SHP77 treated with DMSO at 0.1 percent for 48 hours (cell line): ENCODE data around the gene RFX5.

Experiments
- DNase-seq: peaks from one replicate; lab custom pipeline; 2025; lab: John Stamatoyannopoulos, UW

The RFX5 gene

DNA sequence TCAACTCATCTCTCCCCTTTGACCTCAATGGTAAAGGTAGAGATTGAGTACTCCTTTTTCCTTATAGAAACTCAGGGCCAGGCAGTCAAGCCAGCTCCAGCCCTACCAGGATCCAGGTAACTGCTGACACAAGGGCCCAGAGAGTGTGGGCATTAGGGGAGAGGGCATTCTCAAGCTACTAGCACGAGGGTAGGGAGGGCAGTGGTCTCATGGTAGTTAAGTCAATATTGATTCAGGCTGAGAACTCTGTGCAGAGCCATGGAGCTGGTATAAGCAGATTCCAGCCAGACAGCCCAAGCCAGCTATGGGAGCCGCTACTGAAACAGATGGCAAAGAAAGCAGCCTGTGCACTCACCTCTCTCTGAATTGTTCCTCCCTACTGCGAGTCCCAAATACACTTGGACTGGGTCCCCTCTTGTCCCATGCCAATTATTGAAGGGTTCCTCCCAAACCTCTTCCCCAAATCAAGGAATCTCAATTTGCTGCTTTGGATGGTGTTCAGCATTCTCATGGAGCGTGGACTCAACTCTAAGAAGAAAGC, 22.6 kb downstream of the RFX5 start:
- DNase-seq = no peak

DNA sequence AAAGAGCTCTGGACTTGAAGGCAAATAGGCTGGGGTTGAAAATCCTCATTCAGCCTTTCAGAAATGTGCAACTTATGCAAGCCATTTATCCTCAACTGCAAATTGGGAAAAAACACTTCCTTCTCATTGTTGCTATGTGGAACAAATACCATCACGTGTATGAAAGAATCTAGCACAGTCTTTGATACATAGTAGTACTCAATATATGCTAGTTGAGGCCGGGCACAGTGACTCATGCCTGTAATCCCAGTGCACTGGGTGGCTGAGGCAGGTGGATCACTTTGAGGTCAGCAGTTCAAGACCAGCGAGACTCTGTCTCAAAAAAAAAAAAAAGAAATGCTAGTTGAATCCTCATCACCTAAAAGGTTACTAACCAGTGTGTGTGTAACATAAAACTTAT, 28.1 kb downstream of the RFX5 start:
- no peak for DNase-seq

DNA sequence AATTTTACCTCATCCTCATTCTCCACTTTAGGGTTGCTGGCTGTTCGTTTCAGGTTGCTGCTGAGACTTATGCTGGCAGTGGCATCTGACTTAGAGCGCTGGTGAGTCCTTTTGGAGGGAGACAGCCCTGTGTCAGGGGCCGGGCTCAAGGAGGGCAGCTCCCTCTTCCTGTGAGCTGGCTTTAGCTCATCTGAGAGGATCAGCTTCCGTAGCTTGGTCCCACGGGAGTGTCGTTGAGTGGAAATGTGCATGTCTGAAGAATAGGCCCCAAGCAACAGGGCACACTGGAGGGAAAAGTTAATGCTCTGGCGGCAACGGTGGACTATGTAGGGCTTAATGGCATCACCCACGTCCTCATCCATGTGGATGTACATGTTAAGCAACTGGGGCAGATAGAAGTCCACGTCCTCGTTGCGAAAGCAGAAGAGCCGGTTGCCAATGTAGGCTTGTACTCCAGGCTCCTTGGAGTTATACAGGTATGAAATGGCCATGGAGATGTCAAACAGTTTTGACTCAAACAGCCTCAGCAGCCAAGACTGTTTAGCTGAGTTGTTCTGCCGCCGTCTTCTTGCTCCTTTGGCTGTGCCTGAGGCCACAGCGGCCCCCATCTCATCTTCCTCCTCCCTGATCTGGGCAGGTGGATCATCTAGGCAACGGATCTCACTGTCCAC, 31.4 kb downstream of the RFX5 start:
- no peak for DNase-seq

DNA sequence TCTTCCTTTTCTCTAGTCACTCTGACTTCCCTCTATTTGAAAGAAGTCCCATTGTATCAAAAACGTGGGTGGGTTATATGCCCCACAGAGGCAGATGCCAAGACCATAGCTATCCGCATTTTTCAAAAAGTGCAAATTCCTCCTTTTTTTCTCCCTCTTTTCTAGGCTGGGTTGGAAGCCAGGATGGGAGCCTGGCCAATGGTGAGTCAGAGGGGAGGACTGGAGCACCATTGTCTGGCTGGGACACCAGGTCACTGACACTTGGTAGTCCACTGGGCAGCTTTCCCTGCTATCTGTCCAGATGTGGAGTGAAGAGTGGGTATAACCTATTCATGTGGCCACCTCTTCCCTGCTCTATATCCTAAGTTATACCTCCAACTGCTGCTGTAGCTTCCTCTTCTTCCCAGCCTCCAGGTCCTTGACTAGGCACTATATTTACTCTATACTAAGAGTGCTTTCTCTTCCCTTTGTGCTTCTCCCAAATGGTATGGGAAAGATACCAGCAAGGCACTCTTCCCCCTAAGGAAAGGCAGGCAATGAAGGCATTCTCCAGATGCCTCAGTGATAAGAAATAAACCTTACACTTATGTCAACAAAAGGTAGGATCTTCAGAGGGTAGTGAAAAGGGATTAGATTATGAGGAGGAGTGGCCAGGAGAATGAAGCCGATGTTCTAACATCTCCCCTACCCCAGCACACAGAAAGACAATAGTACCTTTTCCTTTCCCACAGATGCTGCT, 32.7 kb downstream of the RFX5 start:
- no peak for DNase-seq

DNA sequence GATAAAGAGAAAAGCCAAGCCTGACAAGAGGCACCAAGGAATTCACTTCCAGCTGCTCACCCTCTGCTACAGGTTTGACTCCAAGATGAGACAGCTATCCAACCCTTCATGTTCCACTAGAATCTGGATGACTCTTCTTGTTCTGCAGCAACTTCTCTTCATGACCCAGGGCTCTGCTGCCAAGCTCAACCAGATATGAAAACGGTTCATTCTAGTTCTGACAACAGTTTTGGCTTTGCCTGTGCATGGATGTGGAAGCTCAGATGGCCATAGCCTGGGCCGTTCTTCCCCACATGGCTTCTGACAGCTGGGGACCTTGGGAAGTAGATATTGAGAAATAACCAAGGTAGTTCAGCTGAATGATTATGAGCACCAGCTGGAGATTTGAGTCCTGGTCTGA, 33.6 kb downstream of the RFX5 start:
- DNase-seq = no peak

DNA sequence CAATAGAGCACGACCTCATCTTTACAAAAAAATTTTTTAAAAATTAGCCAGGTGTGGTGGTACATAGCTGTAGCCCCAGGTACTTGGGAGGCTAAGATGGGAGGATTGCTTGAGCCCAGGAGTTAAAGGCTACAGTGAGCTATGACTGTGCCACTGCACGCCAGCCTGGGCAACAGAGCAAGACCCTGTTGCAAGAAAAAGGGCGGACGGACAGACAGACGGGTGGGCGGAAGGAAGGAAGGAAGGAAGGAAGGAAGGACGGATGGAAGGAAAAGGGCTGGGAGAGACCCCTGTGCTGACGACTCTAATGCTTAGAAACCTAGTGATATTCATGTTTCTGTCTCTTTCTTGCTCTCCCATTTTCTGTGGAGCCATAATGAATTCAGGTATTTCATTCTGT, 34.2 kb downstream of the RFX5 start:
- DNase-seq = no peak

DNA sequence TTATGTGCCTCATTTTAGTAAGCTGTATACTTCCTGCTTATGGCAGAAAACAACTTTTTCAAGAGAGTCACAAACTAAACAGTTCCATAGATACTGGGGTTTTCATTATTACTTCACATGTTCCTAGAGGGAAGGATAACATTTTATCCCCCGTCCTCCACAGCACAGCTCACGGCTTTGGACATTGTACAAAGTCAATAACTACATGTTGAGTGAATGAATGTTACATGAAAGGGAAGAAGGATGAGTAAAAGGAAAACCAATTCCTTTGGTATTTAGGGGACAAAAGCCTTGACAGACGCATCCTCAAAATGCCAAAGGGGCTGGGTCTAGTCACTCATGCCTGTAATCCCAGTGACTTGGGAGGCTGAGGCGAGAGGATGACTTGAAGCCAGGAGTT, 34.6 kb downstream of the RFX5 start:
- DNase-seq = no peak

DNA sequence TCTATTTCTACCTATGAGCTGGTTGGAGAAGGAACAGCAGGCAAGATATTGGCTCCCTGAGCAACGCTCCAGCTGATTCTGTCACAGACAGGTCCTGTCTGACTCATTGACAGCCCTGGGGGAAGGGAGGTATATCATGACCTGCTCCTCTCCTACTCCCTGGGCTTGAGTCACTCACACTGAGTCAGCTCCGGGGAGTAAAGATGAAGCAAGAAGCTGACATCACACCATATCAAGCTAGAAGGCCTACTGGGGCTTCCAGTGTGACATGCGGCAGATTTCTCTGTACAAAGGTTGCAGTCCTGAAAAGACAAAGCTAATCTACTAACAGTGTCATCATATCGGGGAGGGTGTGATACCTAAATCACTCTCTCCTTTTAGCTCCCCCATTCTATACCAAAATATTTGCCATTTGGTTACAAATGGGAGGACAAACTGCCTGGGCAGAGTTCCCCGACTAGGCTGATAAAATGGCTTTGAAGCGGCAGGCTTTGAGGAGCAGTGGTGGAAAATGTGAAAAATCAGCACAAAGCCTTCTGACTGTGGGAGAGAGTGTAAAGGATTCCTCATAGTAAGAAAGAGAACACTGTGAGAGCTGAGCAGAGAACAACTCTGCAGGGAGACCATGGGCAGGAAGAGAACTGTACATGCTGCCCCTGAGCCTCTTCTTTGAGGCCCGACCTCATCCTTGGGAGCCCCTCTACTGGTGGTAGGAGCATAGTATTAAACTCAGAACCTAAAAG, 35.3 kb downstream of the RFX5 start:
- DNase-seq = no peak

DNA sequence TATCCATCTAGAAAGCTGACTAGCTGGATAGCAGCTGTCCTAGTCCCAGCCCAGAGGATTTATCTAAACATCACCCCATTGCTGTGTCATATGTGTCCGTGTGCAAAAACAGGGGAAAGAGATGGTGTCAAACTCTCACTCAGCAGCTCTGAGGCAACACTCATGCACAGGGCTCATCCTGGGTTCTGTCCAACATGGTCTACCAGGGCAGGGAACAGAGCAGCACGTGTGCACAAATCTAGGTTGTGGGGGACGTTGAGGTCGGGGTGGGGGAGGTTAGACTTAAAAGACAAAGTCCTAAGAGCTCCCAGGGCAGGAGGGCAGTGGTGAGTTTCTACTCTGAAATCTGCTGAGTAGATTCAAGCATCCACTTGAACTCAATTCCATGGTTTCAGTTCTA, 36.0 kb downstream of the RFX5 start:
- no peak for DNase-seq

DNA sequence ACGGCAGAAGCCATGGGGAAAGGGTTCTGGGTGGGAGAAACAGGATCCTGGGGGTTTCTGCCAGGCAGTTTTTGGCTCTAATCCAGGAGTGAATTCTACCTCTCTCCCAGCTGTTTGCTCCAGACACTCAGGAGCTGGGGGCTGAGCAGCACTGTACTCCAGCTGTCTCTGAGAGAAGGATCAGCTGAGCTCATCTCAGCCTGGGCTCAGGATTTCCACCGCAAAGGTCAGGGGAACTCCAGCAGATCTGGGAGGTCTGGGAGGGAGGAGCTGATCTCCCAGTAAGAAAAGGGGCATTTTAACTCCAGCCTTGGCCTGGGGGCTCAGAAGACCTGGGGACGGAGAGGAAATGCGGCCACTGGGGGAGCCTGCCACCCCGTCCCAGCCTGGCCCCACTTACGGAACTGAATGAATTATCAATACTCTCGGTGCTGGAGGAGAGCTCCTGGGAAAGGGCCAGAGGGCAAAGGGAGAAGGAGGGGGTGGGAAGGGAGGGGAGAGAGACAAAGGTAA, 37.2 kb downstream of the RFX5 start:
- DNase-seq = no peak

DNA sequence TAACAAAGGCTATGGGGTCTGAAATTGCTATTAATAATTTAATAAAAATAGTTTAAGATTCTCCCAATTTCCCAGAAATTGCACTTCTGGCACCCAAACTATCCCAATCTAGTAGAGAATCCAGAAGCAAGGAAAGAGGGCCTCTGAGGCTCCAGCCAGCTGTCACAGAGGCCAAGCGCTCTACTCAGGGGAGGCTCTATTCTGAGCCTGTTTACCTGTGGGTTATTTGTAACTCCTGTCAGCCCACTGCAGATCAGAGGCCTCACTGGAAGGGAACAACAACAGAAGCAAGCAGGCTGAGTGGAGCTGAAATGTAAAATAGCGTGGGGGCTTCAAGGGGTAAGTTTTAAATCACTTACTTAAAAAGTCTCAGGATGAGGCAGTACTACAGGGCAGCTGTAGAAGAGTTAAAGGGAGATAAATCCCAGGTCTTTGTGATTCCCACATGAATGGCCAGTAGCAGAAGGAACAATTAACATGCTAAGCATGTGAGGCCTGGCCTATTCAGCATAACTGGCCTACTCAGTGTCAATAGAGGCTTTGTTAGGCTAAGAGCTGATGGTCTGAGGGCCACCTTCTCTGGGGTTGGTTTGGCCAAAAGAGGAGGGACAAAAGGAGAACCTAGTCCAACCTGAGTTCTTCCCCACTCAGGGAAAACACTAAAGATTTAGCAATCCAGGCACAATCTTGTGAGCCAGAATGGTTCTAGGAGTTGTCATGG, 52.1 kb downstream of the RFX5 start:
- no peak for DNase-seq

DNA sequence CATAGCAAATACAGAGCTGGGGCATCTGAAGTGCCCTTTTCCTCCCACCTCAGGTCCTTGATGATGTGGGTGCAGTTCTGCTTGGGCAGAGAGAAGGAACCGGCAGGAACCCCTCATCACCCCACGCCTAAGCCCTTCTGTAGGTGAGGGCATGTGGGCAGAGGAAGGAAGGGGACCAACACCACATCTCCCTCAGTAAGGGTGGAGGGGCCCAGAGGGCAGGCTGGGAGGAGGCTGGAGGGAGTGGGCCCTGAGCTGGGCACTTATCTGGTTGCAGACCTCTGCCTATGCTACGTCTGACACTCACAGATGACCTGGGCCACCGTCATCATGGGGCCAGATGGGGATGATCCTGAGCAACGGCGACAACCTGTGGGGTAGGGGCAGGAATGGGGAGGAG, 54.0 kb downstream of the RFX5 start:
- no peak for DNase-seq

DNA sequence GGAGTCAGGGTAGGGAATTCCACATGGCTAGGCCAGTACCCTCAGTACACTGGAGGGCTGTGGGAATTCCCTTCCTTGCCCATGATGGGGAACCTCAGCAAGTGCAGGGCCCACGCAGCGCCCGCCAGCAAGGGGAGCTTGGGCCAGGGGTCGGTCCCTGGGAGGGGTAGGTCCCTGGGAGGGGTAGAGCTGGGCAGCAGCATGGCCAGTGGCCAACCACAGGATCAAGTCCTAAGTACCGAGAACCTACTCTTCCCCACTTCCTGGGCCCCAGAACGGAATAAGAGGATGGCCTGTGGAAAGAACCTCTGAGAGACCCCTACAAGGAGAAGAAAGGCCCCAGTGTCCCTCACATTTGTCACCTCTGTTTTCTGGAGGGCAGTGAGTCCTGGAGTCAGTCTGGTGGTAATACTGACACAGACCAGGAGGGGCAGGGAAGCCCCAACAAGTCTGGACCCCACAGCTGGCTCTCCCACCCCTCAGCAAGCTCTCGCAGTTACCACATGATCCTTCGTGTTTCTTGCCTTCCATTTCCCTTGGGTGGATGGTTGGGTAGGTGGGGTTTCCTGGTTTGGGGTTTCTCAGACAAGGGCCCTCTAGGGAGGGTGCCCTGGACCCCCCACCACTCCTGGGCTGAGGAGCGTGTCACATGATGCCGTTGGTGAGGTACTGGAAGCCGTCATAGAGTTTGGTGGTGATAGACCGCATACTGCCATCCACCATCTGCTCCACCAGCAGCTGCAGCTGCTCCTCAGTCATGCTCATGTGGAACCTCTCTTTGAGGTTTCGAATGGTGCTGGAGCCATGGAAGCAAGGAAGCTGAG, 54.6 kb downstream of the RFX5 start:
- no peak for DNase-seq

DNA sequence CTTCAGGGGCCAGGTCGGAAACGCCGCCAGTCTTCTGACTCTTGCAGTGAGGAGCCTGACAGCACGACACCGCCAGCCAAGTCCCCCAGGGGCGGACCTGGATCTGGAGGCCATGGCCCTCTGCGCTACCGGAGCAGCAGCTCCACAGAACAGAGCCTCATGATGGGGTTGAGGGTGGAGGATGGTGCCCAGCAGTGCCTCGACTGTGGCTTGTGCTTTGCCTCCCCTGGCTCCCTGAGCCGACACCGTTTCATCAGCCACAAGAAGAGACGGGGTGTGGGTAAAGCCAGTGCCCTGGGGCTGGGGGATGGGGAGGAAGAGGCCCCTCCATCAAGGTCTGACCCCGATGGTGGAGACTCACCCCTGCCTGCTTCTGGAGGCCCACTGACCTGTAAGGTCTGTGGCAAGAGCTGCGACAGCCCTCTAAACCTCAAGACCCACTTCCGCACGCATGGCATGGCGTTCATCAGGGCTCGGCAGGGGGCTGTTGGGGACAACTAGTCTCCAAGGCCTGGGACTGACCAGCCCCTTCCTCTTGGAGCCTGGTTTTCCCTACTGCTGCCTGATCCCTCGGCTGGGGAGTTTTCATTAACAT, 56.2 kb downstream of the RFX5 start:
- no peak for DNase-seq
